ENCODE results near the gene KRT7.

Gene KRT7

GRCh38 chr12:52211716-52212585, 21.1 kb upstream of the KRT7 start:
- DNase-seq (ENCODE audit: low read depth), result no peak

DNA sequence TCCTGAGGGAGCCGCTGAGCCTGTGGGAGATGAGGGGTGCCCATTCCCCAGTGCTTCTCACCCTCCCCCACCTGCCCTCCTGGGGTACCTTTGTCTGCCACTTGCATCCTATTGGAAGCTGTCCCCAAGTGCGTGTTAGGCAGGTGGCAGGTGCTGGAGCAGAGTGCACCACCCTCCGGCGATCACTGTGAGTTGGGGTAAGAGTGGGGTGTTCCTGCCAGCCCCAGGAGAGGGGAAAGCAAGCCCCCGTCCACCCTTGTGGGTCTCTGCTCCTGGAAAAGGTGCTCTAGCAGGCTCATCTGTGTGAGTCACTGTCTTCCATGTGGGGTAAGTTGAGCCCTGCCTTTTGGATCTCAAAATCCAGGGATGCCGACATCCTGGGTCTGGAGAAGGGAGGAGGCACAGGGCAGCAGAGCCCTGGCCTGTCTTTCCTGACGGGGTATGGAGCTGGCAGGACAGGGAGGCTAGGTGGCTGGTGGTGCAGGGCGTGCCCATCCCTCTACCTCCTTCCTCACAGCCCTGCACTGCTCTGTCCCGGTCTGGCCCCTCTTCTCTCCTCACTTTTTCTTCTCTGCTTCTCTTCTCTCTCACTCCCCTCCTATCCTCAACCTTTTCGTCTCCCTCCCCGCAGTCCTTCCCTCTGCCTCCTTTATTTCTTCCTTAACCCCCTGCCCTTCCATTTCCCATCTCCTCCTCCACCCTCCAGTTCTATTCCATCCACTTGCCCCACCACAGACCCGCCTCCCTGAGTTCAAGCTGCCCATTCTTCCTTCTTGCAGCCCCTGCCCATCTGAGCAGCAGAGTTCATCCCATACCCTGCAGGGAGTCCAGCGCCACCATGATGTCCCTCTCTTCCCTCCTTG, 20.1 kb upstream of the KRT7 start:
- no peak for DNase-seq (ENCODE audit: low read depth)

DNA sequence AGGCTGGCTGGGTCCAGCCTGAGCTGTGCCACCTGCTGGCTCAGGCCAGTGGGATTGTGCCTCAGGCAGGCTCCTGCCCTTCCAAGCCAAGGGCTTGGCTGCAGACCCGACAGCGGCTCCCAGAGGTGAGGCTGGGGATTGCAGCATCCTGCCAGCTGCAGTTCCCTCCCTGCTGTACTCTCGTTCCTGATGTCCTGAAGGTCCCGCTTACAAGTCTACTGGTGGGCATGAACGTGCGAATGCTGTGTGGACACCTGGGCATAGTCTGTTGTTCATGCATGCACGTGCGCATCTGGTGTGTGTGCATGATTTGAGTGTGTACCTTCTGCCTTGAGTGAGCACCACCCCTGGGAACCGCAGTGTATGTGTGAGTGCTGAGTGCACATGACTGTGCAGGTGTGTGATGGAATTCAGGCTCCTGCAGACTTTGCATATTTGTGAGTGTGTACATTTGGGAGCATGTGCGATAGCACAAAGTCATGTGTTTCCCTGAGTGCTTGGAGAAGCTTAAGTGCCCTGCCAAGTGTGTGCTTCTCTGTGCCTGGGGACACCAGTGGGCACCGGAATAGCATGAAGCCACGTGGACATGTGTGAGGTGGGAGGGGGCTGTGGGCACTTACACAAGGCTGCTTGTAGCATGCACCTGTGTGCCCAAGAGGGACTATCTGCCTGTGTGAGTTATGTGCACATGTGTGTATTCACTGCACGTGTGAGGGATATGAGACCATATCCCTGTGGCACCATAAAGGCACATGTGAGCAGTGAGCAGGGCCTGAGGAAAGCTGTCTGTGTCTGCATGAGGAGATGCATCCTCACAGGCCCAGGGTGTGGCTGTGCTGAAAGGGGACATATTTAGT, 19.3 kb upstream of the KRT7 start:
- DNase-seq (ENCODE audit: low read depth), result peak; percentile 13

- no peak for DNase-seq (ENCODE audit: low read depth)
Observed at GRCh38 chr12:52214421-52214802, 18.6 kb upstream of the KRT7 start.

DNA sequence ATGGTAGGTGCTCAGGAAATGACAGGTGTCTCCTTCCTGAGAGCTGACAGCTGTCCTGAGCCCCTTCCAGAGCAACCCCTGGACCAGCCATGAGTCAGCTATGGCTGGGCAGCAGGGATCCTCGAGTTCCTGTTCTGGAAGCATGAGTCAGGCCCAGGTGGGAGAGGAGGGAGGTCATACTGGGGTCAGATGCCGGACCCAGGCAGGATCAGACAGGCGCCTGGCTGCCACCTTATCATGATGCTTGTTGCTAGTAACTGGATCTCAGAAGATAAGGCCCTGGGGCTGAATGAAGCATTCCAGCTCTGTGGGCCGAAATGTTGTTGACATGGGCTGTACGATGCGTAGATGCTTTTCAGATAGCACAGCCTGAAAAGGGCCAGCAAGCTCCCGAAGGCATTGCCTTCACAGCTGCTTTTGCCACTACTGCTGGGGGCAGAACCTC, 17.4 kb upstream of the KRT7 start:
- DNase-seq (ENCODE audit: low read depth), result no peak

- no peak for DNase-seq (ENCODE audit: low read depth)
Observed at GRCh38 chr12:52216100-52216499, 16.9 kb upstream of the KRT7 start.

GRCh38 chr12:52216807-52217206, 16.2 kb upstream of the KRT7 start:
- DNase-seq (ENCODE audit: low read depth), result no peak

DNA sequence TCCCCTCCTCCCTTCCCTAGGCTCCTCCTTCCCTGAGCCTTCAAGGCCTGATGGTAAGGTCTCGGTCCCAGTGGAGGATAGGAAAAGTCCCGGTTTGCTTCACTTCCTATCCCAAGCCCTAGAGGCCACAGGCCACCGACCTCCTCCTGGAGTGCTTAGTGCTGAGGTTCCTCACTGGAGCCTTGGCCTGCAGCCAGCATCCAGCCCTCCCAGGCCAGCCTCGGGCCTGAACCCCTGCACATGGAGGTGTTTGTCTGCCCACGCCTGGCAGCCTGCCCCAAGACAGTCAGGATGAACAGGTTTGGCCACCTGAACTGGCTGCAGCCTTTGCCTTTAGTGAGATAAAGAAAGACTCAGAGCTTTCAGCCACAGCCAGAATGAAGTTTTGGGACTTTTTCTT, 15.8 kb upstream of the KRT7 start:
- DNase-seq (ENCODE audit: low read depth), result no peak

DNA sequence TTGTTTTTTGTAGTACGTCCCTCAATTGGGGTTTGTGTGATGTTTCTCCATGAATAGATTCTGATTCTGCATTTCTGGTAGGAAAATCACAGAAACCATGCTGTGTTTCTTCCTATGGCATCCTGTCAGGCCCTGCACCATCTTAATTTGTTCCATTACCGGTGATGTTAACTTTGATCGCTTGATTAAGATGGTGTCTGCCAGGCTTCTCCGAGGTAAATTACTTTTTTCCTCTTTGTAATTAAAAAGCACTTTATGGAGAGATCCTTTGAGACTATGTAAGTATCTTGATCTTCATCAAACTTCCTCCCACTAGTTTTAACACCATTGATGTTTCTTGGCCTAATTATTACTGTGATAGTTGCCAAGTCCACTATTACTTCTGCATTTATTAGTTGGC, 15.0 kb upstream of the KRT7 start:
- DNase-seq (ENCODE audit: low read depth), result no peak

- DNase-seq (ENCODE audit: low read depth), result no peak
Observed at GRCh38 chr12:52220477-52220876, 12.6 kb upstream of the KRT7 start.

- no peak for DNase-seq (ENCODE audit: low read depth)
Observed at GRCh38 chr12:52221070-52221781, 11.8 kb upstream of the KRT7 start.

DNA sequence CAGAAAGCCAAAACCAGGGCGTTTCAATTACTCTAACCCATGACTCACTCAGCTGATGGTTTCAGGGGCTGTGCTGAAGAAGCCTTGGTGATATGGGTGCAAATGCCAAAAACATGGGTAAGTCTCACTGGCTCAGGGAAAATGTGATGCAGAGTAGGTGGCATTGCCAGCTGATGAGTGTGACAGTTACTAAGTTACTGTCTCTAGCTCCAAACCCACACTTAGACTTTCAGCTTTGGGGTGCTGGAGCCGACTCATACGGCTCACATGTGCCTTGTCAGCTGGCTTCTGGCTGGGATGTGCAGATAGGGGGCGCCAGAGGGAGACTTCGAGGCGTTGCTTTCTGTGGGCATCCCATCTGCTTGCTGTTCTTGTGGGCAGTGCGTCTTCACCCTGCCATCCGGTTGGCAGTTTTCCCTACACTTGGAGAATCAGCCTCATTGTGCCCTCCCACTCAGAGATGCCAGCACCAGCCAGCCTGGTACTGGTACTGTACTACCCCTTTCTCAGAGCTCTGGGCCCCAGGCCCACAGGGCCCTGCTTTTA, 11.1 kb upstream of the KRT7 start:
- DNase-seq (ENCODE audit: low read depth), result peak; percentile 9

DNA sequence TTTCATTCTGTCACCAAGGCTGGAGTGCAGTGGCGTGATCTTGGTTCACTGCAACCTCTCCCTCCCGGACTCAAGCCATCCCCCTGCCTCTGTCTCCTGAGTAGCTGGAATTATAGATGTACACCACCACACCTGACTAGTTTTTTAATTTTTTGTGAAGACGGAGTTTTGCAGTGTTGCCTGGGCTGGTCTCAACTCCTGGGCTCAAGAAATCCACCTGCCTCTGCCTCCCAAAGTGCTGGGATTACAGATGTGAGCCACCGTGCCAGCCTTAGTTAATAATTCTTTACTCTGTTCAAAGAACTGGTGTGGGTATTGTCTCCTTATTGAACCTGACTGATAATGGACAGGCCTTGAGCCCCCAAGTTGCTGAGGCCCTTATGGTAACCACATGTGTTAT, 10.4 kb upstream of the KRT7 start:
- no peak for DNase-seq (ENCODE audit: low read depth)

GRCh38 chr12:52223406-52224039, 9.5 kb upstream of the KRT7 start:
- DNase-seq (ENCODE audit: low read depth), result no peak

- DNase-seq (ENCODE audit: low read depth), result no peak
Observed at GRCh38 chr12:52224151-52224550, 8.9 kb upstream of the KRT7 start.

GRCh38 chr12:52225752-52226151, 7.3 kb upstream of the KRT7 start:
- DNase-seq (ENCODE audit: low read depth), result no peak

- no peak for DNase-seq (ENCODE audit: low read depth)
Observed at GRCh38 chr12:52226446-52226845, 6.6 kb upstream of the KRT7 start.

GRCh38 chr12:52227606-52228166, 5.4 kb upstream of the KRT7 start:
- no peak for DNase-seq (ENCODE audit: low read depth)

DNA sequence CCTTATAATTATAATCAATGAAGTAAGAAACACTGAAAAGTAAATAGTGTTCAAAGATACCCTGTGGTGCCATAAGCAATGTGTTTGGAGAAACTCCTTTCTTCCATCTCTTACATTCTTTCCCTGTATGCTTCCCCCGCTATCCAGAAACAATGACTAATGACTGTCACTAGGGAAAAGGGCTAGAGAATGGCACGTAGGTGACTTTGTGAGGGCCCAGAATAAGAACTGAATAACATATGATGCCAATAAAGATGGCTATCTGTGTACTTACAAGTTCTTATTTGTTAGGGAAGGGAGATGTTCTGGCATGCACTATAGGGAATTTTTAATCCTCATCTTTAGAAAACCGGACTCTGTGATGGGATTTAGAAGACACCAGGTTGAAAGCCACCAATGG, 4.7 kb upstream of the KRT7 start:
- DNase-seq (ENCODE audit: low read depth), result no peak

GRCh38 chr12:52228931-52229330, 4.1 kb upstream of the KRT7 start:
- no peak for DNase-seq (ENCODE audit: low read depth)
